Measurements from ENCODE around the gene CADM2.

CADM2 gene

DNA sequence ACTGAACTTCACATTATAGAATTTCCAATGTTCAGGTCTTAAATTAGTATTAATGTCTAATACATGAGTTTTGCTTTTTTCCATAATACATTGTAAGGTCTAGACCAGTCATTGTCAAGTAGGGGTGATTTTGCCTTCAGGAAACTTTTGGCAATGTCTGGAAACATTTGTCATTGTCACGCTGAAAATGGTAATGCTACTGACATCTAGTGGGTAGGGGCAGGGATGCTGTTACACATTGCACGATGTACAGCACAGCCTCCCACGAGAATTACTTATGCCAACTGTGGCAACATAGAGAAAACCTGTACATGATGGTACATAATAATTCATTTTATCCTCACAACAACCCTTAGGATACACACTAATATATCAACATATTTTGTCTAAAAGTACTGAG lies 384.1 kb downstream of the CADM2 start:
- no peak for DNase-seq

- DNase-seq: no peak
These were observed 396.8 kb downstream of the CADM2 start for GRCh38 chr3:85355572-85355971.

- no peak for DNase-seq
These were observed 402.1 kb downstream of the CADM2 start for GRCh38 chr3:85360742-85361387.

DNA sequence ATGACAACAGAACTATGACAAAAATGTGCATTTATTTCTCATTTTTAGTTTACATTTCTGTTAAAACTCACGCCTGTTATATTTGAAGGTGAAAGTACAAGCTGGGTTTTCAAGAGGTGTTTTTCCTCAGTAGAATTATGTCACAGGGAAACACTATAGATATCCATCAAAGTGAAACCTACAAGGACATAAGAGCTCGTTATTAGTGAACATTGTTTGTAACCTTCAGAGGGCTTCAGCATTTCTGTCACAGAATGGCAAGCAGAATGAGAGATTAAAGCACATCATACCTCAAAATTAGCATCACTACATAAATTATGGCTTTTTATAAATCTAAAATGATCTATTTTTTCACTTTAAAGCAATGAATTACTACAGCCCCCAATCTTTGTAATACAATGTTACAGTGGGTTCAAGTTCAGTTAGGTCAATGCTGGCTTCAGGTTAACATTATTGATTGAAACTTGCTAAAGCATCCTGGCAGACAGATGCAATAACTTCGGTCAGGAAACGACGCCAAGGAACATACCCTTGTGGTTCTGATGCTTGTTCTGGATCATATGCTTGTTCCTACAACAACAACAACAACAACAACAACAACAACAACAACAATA lies 405.6 kb downstream of the CADM2 start:
- DNase-seq: no peak

DNA sequence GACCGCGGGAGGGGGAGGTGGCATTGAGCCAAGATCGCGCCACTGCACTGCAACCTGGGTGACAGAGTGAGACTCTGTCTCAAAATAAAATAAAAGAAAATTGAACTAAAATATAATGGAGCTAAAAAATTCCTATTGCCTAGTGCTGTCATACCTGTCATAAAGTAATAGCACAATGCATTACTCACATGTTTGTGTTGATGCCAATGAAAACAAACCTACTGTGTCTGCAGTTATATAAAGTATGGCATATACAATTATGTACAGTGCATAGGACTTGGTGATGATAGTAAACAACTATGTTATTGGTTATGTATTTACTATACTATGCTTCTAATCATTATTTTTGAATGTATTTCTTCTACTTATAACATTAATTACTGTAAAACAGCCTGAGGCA lies 411.6 kb downstream of the CADM2 start:
- DNase-seq: no peak

GRCh38 chr3:85376131-85376530 lies 417.3 kb downstream of the CADM2 start:
- DNase-seq: no peak

DNA sequence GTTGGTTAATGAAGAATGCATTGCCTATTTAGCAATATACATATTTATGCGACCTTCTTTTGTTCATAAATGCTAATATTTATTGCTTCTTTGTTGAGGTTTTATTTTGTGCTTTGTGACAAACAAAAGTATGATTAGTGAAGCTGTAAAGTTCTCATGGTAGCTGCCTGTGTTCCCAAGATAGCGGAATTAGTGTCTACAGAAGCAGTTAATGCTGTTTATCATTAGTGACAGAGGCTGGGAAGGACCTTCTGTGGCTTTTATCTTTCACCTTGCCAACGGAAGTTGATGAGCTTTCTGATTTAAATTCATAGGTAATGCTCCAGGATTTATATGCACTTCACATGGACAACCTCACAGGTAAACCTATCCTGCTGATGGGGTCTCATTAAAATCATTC lies 418.3 kb downstream of the CADM2 start:
- no peak for DNase-seq

DNA sequence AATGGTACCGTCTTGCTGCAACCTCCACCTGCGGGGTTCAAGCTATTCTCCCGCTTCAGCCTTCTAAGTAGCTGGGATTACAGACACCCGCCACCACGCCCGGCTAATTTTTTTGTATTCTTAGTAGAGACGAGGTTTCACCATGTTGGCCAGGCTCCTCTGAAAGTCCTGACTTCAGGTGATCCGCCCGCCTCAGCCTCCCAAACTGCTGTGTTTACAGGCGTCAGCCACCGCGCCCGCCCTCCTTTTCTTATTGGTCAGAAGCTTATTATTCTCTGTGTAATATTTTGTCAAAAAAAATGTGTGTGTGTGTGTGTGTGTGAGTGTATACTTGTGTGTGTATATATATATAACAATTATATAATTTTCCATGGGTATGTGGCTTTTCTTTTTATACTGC lies 425.6 kb downstream of the CADM2 start:
- no peak for DNase-seq

DNA sequence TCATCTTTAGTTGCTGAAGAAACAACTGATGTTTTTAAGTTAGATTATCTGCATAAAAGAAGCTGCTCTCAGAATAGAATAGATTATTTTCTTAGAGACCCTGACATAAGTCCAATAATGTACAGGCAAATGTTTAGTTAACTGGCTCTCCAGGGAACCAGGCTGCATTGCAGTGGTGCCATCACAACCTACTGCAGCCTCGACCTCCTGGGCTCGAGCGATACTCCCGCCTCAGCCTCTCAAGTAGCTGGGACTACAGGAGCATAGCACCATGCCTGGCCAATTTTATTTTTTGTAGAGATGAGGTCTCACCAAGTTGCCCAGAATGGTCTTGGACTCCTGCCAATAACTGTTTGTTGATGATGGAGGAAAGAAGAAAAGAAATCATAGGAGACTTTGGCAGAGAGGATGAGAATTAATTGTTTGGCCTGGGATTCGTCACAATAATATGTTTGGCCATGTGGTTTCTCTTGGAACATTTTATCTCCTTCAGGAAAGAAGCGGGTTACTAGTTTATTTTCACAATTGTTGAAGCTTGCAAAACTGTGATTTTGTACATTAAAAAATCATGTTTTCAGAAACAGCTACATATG lies 429.2 kb downstream of the CADM2 start:
- no peak for DNase-seq

DNA sequence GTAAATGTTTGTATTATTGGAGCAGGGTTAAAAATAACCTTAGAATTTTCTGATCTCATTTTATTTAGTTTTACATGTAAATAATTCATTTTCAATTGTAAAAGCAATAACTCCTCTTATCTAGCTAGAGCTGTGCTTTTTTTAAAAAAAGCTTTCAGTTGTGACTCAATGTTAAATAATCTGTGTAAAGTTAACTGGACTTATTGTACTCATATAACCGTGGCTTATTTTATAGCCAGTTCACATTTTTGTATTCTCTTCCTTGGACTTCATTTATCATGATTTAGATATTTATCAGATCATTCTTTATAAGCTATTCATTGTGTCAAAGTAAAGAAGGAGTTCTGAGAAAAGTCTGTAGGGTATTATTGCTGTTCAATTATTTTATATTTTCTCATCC lies 435.6 kb downstream of the CADM2 start:
- DNase-seq: no peak

DNA sequence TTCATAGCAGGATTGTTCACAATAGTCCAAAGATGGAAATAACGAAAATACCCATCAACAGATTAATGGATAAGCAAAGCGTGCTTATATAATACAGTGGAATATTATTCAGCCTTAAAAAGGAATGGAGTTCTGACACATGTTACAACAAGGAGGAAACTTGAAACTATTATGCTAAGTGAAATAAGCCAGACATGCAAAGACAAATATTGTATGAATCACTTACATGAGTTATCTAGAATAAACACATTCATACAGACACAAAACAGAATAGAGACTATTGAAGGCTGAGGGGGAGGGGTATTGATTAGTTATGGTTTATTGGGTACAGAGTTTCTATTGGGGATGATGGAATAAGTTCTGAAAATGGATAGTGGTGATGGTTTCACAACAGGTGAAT lies 438.6 kb downstream of the CADM2 start:
- DNase-seq: no peak

GRCh38 chr3:85426121-85426520 lies 467.3 kb downstream of the CADM2 start:
- DNase-seq: no peak

DNA sequence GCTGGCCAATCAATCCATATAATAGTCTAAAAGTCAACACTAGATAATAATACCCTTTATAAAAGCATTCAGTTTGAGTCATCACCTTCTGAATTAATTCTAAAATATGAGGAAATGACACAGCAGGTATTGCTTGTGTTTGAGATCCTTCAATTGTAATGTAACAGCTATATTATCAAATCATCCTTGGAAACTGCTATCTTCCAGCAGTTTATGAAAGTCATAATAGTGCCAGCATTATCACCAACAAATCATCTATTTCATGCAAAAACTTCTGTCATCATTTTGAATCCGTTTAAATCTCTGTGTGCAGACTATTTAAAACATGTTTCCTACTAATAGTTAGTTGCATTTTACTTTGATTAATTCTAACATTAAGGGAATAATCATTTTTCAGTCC lies 468.7 kb downstream of the CADM2 start:
- DNase-seq: no peak

- no peak for DNase-seq
These were observed 473.3 kb downstream of the CADM2 start for GRCh38 chr3:85432081-85432480.

- DNase-seq: no peak
These were observed 474.5 kb downstream of the CADM2 start for GRCh38 chr3:85433319-85433718.

- no peak for DNase-seq
These were observed 496.9 kb downstream of the CADM2 start for GRCh38 chr3:85455561-85456200.

DNA sequence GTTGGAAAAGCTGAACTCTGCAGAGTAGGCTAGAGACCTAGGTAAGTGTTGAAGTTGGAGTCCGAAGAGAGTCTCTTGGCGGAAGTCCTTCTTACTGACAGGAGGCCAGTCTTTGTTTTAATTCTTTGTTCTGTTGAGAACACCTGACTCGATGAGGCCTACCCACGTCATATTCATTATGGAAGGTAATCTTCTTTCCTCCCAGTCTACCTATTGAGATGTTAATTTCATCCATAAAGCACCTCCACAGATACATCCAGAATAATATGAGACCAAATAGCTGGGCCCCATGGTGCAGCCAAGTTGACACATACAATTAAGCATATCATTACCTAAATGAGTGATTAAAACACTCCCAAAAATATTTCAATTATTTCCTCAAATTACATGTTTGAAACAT lies 515.5 kb downstream of the CADM2 start:
- DNase-seq: no peak

GRCh38 chr3:85475346-85475745 lies 516.6 kb downstream of the CADM2 start:
- no peak for DNase-seq

DNA sequence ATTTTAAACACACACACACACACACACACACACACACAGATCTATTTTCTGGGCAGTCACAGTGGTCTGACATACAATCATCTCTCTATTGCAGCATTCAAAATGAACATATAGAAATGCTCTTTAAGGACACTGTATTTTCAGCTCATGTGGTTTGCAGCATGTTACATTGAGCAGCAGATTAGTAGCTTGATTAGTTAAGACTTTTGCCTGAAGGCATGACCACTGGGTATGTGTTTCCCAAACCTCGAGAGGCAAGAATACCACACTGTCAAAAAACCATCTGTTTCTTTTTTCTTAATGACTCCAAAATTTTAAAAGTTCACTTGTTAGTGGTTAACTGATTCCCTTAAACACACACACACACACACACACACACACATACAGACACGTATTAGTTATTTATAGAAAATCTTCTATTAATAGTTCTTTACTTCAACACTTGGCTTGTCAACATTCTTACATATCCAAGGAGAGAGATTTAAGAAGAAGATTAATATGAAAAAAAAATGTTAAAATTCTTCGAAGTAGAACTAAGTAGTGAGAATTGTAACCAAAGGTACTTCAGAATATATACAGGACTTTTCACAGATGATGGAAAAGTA lies 518.2 kb downstream of the CADM2 start:
- no peak for DNase-seq

DNA sequence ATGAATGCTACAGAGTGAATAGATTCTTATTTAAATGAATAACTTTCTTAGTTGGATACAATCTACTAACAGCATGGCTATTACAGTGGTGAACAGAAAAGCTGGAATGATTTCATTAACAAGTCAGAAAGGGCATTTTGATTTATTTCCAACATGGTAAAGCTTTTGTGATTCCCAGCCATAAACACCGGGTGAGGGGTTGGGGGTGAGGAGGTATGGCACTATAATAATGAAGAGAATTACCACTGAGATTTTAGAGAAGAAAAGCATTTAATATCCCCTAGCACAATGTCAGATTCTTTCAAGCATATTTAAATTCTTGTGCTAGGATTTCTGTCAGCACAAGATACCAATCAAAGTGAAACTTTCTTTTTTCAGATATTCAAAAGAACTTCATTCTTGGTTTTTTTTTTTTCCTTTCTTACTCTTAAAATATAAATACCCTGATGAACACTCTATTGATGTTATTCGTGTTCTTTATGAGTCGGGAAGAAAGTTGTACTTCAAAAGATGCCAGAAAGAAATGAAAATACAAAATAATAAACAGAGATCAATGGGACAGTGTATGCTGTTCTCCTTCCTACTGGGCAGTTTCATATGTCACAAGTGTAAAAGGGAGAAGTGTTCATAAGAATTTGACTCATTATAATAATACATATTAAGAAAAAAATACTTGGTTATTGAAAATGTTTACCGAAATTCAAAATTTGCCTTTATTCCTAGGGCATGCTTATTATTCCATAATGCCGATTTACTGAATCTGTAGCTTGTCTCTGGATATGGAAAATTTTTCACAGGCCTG lies 522.8 kb downstream of the CADM2 start:
- no peak for DNase-seq

DNA sequence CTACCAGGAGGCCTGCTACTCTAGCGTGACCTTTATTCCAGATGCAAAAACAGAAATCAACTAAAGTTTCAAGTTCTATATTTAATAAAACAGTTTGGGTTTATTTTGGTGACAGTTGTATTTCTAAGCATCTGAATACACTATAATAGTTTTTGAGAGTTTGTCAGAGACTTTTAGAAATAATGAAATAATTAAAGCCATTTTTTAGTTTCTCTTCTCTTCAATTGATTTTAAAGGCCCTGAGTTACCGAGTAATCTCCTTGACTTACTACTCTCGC lies 523.4 kb downstream of the CADM2 start:
- no peak for DNase-seq

GRCh38 chr3:85483986-85484385 lies 525.2 kb downstream of the CADM2 start:
- no peak for DNase-seq

GRCh38 chr3:85487375-85487774 lies 528.6 kb downstream of the CADM2 start:
- DNase-seq: no peak
